Measurements from ENCODE around the gene DPM1. TPM values are rescaled to one million over a fixed set of nuclear protein-coding genes. Genes with fewer than 3 reads are reported as not detected.

DPM1 gene
- total RNA-seq, 2 experiments from 2014 or later, result 64.9 to 69.1 TPM

DNA sequence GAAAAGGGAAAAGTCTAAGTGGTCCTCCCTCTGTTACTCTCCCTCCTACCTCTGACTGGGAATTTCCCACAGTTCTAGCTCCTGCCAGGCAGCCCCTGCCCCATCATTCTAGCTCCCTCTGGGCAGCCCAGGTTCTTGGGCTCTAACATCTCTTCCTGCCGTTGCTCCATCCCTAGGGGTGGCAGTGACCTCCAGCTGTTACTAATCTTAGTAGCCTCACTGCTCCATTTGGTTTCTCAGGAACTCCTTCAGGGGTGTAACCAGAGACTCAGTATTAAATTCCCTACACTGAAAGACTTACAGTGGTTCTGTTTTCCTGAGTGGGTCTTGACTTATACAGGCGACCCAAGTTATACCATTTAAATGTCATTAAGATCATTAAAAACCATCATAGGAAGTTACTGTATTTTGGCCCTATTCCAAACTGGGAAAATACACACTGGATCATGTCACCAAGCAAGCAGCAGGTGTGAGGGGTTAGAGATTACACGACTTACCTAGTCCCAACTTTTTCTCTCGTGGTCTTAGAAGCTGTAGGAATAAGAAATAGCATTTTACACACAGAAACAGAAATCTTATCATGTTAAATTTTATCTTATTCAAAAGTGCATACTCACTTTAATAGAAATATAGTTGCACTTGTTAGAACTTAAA, 10.1 kb downstream of the DPM1 start:
- Mint-ChIP-seq H3K4me1 (ENCODE audit: low read depth) (peaks cover 5% of the 10 kb centered on the region), H3K36me3 (peaks cover 43% of the 10 kb centered on the region), H3K9me3 (no peaks in the 10 kb centered on the region), H3K4me3 (no peak overlapping the region), H3K27me3 (no peaks in the 10 kb centered on the region), H3K27ac (no peak overlapping the region)
- no peak for DNase-seq
- intact Hi-C loops (cut with micrococcal nuclease), result no loop called here
- ChIA-PET POLR2A (interaction anchor here (0.7 kb wide), 1 partner anchor 12 kb away, joined by 3 read pairs; no protein-coding TSS in a partner anchor), CTCF (interaction anchor here (0.8 to 1.2 kb wide), 2 partner anchors 10 to 154 kb away, joined by 3 read pairs; partner anchors contain the start of genes DPM1 and MOCS3)

DNA sequence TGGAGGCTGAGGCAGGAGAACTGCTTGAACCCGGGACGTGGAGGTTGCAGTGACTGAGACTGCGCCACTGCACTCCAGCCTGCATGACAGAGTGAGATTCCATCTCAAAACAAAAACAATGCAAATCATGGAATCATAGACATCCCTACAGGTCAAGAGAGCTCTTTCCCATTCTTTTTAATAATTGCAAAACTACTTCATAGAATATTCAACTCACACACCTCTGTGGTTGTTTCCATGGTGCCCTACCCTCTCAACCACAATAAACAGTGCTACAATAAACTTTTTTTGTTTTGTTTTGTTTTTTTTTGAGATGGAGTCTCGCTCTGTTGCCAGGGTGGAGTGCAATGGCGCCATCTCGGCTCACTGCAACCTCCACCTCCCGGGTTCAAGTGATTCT, 15.3 kb downstream of the DPM1 start:
- H3K27me3 Mint-ChIP-seq, result no peaks in the 10 kb centered on the region
- H3K4me1 Mint-ChIP-seq (ENCODE audit: low read depth), result no peaks in the 10 kb centered on the region
- POLR2A ChIA-PET, result no interaction called here
- no peak overlapping the region for H3K4me3 Mint-ChIP-seq
- intact Hi-C loops (cut with micrococcal nuclease), result no loop called here
- H3K36me3 Mint-ChIP-seq, result peaks cover 32% of the 10 kb centered on the region
- CTCF ChIA-PET, result no interaction called here
- no peaks in the 10 kb centered on the region for H3K9me3 Mint-ChIP-seq
- no peak overlapping the region for H3K27ac Mint-ChIP-seq
- DNase-seq, result no peak

DNA sequence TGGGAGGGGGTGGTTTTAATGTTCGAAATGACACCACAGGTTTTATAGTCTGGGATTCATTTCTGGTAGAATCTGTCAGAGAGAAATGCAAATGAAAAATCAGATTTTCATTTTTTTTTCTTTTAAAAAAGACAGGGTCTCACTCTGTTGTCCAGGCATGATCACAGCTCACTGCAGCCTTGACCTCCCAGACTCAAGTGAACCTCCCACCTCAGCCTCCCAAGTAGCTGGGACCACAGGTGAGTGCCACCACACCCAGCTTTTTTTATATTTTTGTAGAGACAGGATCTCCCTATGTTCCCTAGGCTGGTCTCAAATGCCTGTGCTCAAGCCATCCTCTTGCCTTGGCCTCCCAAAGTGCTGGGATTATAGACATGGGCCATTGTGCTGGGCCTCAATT, 24.7 kb downstream of the DPM1 start:
- H3K27me3 Mint-ChIP-seq, result no peaks in the 10 kb centered on the region
- peaks cover 36% of the 10 kb centered on the region for H3K36me3 Mint-ChIP-seq
- CTCF ChIA-PET, result interaction anchor here (0.6 to 14.4 kb wide), 2 partner anchors 12 to 141 kb away, joined by 4 to 268 read pairs; partner anchors contain the start of gene BCAS4
- H3K4me1 Mint-ChIP-seq (ENCODE audit: low read depth), result peaks cover 19% of the 10 kb centered on the region
- POLR2A ChIA-PET, result interaction anchor here (1.1 kb wide), 1 partner anchor 24 kb away, joined by 3 read pairs; the partner anchor contains the start of gene DPM1
- no peak overlapping the region for H3K4me3 Mint-ChIP-seq
- peak overlapping the region; percentile 54 for H3K27ac Mint-ChIP-seq
- no peak for DNase-seq
- no peaks in the 10 kb centered on the region for H3K9me3 Mint-ChIP-seq
- intact Hi-C loops (cut with micrococcal nuclease), result no loop called here

DNA sequence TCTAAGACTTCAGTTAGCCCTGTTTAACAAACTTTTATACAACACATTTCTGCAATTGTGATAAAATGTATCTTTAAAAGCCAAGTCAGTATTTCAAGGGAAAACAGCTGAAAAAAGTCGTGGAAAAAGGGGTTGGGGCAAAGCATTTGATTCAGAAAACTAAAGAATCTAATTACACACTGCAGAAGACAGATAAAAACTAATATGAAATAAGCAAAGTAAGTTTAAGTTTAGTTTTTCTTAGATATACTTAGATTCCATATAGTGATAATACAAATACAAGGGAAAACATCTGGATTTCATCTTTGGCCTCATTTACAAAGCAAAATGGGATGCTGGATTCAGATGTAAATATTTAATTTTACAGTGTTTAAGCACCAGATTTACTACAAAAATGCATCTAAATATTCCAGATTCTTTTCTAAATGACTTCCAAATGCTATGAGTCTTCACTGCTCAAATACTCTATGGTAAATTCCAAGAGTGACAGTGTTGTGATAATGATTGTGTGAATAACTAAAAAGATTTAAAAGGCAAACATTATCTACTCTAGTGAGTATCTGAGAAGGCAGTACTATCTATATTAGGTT, 25.5 kb downstream of the DPM1 start:
- peaks cover 41% of the 10 kb centered on the region for H3K36me3 Mint-ChIP-seq
- peak overlapping the region; percentile 95 for H3K27ac Mint-ChIP-seq
- H3K4me1 Mint-ChIP-seq (ENCODE audit: low read depth), result peaks cover 26% of the 10 kb centered on the region
- H3K9me3 Mint-ChIP-seq, result no peaks in the 10 kb centered on the region
- no peak overlapping the region for H3K4me3 Mint-ChIP-seq
- H3K27me3 Mint-ChIP-seq, result no peaks in the 10 kb centered on the region
- no peak for DNase-seq
- CTCF ChIA-PET, result interaction anchor here (0.9 to 14.4 kb wide), 3 partner anchors 55 to 141 kb away, joined by 3 to 268 read pairs (median 4); partner anchors contain the start of gene BCAS4
- POLR2A ChIA-PET, result interaction anchor here (2.0 to 3.9 kb wide), 2 partner anchors 25 to 138 kb away, joined by 23 to 62 read pairs; partner anchors contain the start of genes BCAS4, DPM1 and MOCS3
- intact Hi-C loops (cut with micrococcal nuclease), result no loop called here

DNA sequence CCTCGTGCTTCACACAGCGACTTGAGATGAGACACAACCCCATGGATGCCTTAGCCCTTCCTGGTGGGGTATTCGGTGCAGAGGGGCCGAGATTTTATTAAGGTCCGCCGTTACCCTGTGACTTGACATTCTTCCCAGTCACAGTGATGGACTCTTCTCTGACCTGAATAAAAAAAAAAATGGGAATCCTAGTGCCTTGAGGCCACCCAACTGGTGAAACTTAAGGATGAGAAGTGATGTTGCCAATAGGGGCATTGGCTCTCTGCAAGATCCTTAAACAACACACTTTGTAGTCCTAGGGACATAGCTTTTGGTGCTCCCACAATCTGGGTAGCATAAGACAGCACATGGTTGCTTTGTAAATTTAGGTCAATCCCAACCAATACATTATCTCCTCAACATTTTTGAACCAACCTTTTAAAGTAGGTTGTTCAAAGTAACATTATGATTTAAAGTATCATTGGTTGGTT, 26.3 kb downstream of the DPM1 start:
- ChIA-PET CTCF (interaction anchor here (0.7 to 14.4 kb wide), 10 partner anchors 11 to 362 kb away, joined by 3 to 268 read pairs (median 6); partner anchors contain the start of genes BCAS4, DPM1 and MOCS3), POLR2A (interaction anchor here (1.2 to 3.9 kb wide), 6 partner anchors 11 to 593 kb away, joined by 4 to 62 read pairs (median 8); partner anchors contain the start of genes BCAS4, DPM1 and MOCS3)
- H3K36me3 Mint-ChIP-seq, result peaks cover 43% of the 10 kb centered on the region
- no peaks in the 10 kb centered on the region for H3K9me3 Mint-ChIP-seq
- peak overlapping the region; percentile 63 for H3K4me3 Mint-ChIP-seq
- no peaks in the 10 kb centered on the region for H3K27me3 Mint-ChIP-seq
- peak overlapping the region; percentile 95 for H3K27ac Mint-ChIP-seq
- no peak for DNase-seq
- intact Hi-C loops (cut with micrococcal nuclease), result no loop called here
- peaks cover 32% of the 10 kb centered on the region for H3K4me1 Mint-ChIP-seq (ENCODE audit: low read depth)

DNA sequence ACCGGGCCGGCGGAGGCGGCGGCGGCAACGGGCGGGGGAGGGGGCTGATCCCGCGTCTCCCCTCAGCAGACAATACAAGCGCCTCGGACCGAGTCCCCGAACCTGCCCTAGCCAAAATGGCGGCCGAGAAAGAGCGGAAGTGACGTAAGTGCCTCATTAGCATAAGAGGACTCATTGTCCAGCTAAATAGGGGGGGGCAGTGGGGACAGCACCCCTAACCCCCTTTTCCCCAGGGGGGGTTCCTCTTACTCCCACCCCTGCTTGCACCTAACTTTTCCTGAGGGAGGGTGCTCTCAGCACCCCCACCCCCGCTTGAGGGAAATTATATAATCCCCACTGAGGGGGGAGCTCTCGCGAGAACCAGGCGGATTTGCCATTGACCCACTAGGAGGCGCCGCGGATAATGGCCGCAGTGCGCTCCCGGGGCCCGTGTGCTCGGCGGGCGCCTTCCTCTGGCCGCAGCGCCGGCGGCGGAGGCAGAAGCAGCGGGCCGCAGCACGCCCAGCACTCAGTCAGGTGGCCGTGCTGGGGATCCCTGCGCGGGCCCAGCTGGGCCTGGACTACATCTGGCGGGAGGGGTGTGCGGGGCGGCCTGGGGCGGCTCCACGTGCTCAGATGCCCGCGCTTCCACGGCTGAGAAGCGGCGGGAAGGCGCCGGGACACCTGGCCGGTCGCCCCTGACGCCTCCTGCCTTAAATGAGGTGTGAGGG, 26.9 kb downstream of the DPM1 start, which contains the start of gene ADNP:
Gene ADNP, minus strand, starts transcription at position 132 of the 710 bp plus-strand sequence. CDS start 27,441 bp downstream, outside the sequence.
- DNase-seq, result peak; percentile 91
- no peaks in the 10 kb centered on the region for H3K9me3 Mint-ChIP-seq
- CTCF ChIA-PET, result interaction anchor here (0.7 to 14.4 kb wide), 16 partner anchors 9 to 361 kb away, joined by 3 to 268 read pairs (median 4); partner anchors contain the start of genes BCAS4, DPM1 and MOCS3
- peak within 1 kb of the TSS; percentile 97 for H3K27ac Mint-ChIP-seq
- H3K4me3 Mint-ChIP-seq, result peak within 1 kb of the TSS; percentile 98
- H3K36me3 Mint-ChIP-seq, result peaks cover 43% of the 10 kb centered on the region
- H3K27me3 Mint-ChIP-seq, result no peaks in the 10 kb centered on the region
- intact Hi-C loops (cut with micrococcal nuclease), result loop anchor here (1.0 kb wide), 1 partner anchor 27 kb away; the partner anchor contains the start of genes DPM1 and MOCS3
- POLR2A ChIA-PET, result interaction anchor here (0.6 to 3.9 kb wide), 12 partner anchors 10 to 593 kb away, joined by 3 to 62 read pairs (median 4); partner anchors contain the start of genes BCAS4, DPM1 and MOCS3
- H3K4me1 Mint-ChIP-seq (ENCODE audit: low read depth), result peaks cover 34% of the 10 kb centered on the region

DNA sequence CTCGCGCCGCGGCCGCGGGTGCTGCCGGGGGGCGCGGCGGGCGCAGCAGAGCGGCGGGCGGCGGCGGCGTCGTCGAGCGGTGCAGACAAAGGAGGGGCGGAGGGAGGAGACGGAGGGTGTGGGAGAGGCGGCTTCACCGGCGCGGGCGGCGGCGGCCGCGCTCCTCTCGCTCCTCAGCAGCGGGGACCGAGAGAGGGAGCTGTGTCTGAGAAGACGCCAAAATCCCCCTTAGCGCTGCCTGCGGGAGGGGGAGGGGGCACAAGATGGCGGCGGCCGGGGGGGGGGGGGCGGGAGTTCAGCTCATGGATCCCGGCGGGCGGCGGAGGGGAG, 27.4 kb downstream of the DPM1 start:
- ChIA-PET POLR2A (interaction anchor here (0.6 to 3.9 kb wide), 12 partner anchors 10 to 592 kb away, joined by 3 to 62 read pairs (median 4); partner anchors contain the start of genes BCAS4, DPM1 and MOCS3), CTCF (interaction anchor here (0.7 to 14.4 kb wide), 14 partner anchors 8 to 361 kb away, joined by 3 to 268 read pairs (median 6); partner anchors contain the start of genes BCAS4, DPM1 and MOCS3)
- H3K36me3 Mint-ChIP-seq, result peaks cover 43% of the 10 kb centered on the region
- peak overlapping the region; percentile 95 for H3K27ac Mint-ChIP-seq
- no peaks in the 10 kb centered on the region for H3K9me3 Mint-ChIP-seq
- DNase-seq, result no peak
- H3K27me3 Mint-ChIP-seq, result no peaks in the 10 kb centered on the region
- intact Hi-C loops (cut with micrococcal nuclease), result loop anchor here (1.0 kb wide), 1 partner anchor 27 kb away; the partner anchor contains the start of genes DPM1 and MOCS3
- peaks cover 34% of the 10 kb centered on the region for H3K4me1 Mint-ChIP-seq (ENCODE audit: low read depth)
- peak overlapping the region; percentile 81 for H3K4me3 Mint-ChIP-seq

DNA sequence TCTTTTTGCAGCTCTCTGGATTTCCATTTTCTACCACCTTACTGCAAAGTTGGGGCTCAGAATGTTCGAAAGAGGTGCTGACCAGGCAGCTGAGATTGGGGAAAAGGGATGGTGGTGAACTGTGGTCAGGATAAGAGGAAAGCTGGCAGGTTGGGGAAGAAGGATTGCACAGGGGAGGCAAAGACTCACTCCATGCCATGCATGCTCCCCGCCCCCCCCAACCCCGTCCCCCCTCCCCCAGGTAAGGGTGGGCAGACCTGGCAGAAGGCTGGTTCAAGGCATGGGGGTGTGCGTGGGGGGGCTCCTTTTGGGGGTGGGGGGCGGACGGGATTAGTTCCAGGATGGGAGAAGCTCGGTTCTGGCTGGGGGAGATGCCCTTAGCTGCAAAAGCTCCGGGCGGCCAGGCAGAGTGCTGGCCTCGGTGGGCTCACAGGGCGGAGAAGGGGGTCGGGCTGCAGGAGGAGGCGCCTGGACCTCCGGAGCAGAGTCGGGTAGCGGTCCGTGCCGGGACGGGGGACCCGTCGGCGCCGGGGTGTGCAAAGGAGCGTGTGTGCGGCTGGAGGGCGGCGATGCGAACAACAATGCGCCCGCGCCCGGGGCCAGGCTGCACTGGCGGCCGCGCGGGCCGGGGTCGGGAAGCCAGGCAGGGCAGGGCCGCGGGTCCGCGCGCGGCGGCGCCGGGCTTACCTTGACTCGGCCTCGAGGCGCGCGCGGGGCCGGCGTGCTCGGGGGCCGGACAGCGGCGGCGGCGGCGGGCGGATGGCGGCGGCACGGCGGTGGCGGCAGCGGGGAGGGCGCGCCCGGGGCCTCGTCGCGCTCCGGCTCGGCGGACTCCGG, 28.0 kb downstream of the DPM1 start:
- CTCF ChIA-PET, result interaction anchor here (0.6 to 14.4 kb wide), 20 partner anchors 10 to 395 kb away, joined by 3 to 268 read pairs (median 6); partner anchors contain the start of genes BCAS4, DPM1 and MOCS3
- no peaks in the 10 kb centered on the region for H3K27me3 Mint-ChIP-seq
- peaks cover 40% of the 10 kb centered on the region for H3K4me1 Mint-ChIP-seq (ENCODE audit: low read depth)
- DNase-seq, result peak; percentile 39
- H3K27ac Mint-ChIP-seq, result peak overlapping the region; percentile 97
- no peaks in the 10 kb centered on the region for H3K9me3 Mint-ChIP-seq
- H3K4me3 Mint-ChIP-seq, result peak overlapping the region; percentile 98
- intact Hi-C loops (cut with micrococcal nuclease), result no loop called here
- POLR2A ChIA-PET, result interaction anchor here (0.6 to 3.9 kb wide), 10 partner anchors 9 to 1790 kb away, joined by 3 to 62 read pairs (median 5); partner anchors contain the start of genes BCAS4, DPM1 and MOCS3
- peaks cover 40% of the 10 kb centered on the region for H3K36me3 Mint-ChIP-seq

DNA sequence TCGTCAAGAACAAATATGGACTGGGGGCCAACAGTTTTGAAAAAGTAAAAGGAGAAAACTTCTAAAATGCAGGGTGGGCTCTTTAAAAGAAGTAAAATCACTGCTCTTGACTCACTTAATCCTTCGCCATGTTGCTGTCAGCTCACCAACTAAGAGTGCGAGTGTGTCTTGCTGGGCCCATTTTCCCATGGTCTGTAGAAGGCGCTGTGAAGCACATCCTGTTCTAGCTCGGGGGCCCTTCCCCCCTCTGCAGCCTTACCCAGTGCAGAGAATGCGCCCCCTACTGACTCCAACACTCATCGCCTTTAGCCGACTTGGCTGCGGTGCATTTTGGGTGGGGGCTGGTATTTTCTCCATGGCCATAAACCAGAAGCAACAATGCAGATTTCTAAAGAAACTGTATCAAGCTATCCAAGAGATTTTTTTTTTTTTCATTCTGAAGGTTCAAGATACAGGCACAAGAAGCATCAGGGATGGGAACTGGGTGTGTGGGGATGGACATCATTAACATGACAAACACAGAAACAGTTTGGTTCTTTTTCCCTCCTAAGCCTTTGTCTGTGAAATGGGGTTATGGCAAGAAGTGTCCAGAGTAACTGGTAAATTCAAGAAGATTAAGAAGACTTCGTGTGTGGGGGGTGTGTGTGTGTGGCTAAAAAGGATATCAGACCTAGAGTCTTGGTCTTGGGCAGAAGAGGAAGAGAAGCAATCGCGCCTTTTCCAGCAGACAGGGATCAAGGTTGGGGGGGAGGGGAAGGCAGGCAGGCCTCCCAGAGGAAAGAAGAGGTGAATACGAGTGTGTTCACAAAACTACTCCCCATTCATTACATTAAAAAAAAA, 28.8 kb downstream of the DPM1 start:
- DNase-seq, result peak; percentile 97
- ChIA-PET POLR2A (interaction anchor here (0.6 to 3.9 kb wide), 7 partner anchors 9 to 1789 kb away, joined by 3 to 62 read pairs (median 9); partner anchors contain the start of genes BCAS4, DPM1 and MOCS3), CTCF (interaction anchor here (0.6 to 14.4 kb wide), 33 partner anchors 9 to 396 kb away, joined by 3 to 268 read pairs (median 4); partner anchors contain the start of genes BCAS4, DPM1 and MOCS3)
- intact Hi-C loops (cut with micrococcal nuclease), result loop anchor here (1.0 to 5.0 kb wide), 5 partner anchors 15 to 199 kb away; partner anchors contain the start of gene PARD6B
- Mint-ChIP-seq H3K9me3 (no peaks in the 10 kb centered on the region), H3K4me1 (ENCODE audit: low read depth) (peaks cover 48% of the 10 kb centered on the region), H3K4me3 (peak overlapping the region; percentile 98), H3K27ac (peak overlapping the region; percentile 97), H3K36me3 (peaks cover 40% of the 10 kb centered on the region), H3K27me3 (no peaks in the 10 kb centered on the region)

Data from activated CD4-positive, alpha-beta memory T cell treated with anti-CD3 and anti-CD28 coated beads for 36 hours (primary cell).